GM13977 (cell line): ENCODE results near the gene FITM1.

Experiments
- DNase-seq: peaks from one replicate; pipeline ENCODE4 v3.0.0; 2012; ENCODE audit warnings: low spot score
- CTCF ChIP-seq: IDR thresholded peaks from 2 replicates; pipeline ENCODE4 v1.5.1; 2012; ENCODE audit warnings: mild to moderate bottlenecking, control low read depth; ENCODE audit not compliant: insufficient read depth; ENCODE audit errors: extremely low read depth, missing control alignments
- in situ Hi-C: fragments of 300-500 bp; cut with MboI; formaldehyde crosslinking; loops from one replicate; pipeline ENCODE4 v1.12.0; 2022; ENCODE audit warnings: low sequenced_read_pairs, low pct_unique_long_range_greater_than_20kb, mixed read lengths, inconsistent platforms; ENCODE audit not compliant: unreplicated experiment

Gene FITM1

GRCh38 chr14:24178399-24179178 is 48.1 kb downstream of the FITM1 start:
- TF ChIP-seq CTCF = no peak
- in situ Hi-C loops = no loop called here
- DNase-seq = no peak

GRCh38 chr14:24179294-24179960 is 49.0 kb downstream of the FITM1 start:
- no peak for TF ChIP-seq CTCF
- DNase-seq = no peak
- in situ Hi-C loops = no loop called here

- no peak for TF ChIP-seq CTCF
- in situ Hi-C loops = no loop called here
- no peak for DNase-seq
These were observed 49.7 kb downstream of the FITM1 start for GRCh38 chr14:24179961-24180796.

GRCh38 chr14:24181371-24182077 is 51.1 kb downstream of the FITM1 start:
- no peak for DNase-seq
- in situ Hi-C loops = no loop called here
- no peak for TF ChIP-seq CTCF
